OCI-LY1 (cell line): ENCODE measurements around the gene RNF125.

Experiments used
- H2AFZ ChIP-seq: fragments of 200-600 bp; sonication (generic), shearing (Covaris generic); 2 replicates; pipeline ENCODE4 v1.6.0; 2014; ENCODE audit warnings: antibody characterized with exemption, mild to moderate bottlenecking, low read length
- H3F3A ChIP-seq: fragments of 200-600 bp; sonication (generic), shearing (Covaris generic); 2 replicates; pipeline ENCODE4 v1.6.0; 2014; ENCODE audit warnings: mild to moderate bottlenecking, antibody characterized with exemption, low read length, moderate library complexity; ENCODE audit not compliant: insufficient read depth
- H3K27ac ChIP-seq: fragments of 200-600 bp; sonication (generic); 2 replicates; pipeline ENCODE4 v1.5.1; 2014; ENCODE audit warnings: low read length, mixed run types, mild to moderate bottlenecking, low read depth; ENCODE audit not compliant: poor library complexity, severe bottlenecking
- H3K27me3 ChIP-seq: fragments of 200-600 bp; sonication (generic); 2 replicates; pipeline ENCODE4 v1.6.0; 2014; ENCODE audit warnings: antibody characterized with exemption, mild to moderate bottlenecking, low read length, moderate library complexity; ENCODE audit not compliant: insufficient read depth
- H3K36me3 ChIP-seq: fragments of 200-600 bp; sonication (generic); 2 replicates; pipeline ENCODE4 v1.6.1; 2014; ENCODE audit warnings: mild to moderate bottlenecking, antibody characterized with exemption, low read length, moderate library complexity, mixed read lengths; ENCODE audit not compliant: insufficient read depth
- H3K4me1 ChIP-seq: fragments of 200-600 bp; sonication (generic); 2 replicates; pipeline ENCODE4 v1.5.1; 2014; ENCODE audit warnings: mild to moderate bottlenecking, low read length, moderate library complexity; ENCODE audit not compliant: insufficient read depth, severe bottlenecking
- H3K4me2 ChIP-seq: fragments of 200-600 bp; sonication (generic), shearing (Covaris generic); 2 replicates; pipeline ENCODE4 v1.6.1; 2014; ENCODE audit warnings: low read length
- H3K4me3 ChIP-seq: fragments of 200-600 bp; sonication (generic); 2 replicates; pipeline ENCODE4 v1.5.1; 2014; ENCODE audit warnings: low read length, low read depth, mild to moderate bottlenecking, mixed read lengths; ENCODE audit not compliant: poor library complexity, severe bottlenecking
- H3K79me2 ChIP-seq: fragments of 200-600 bp; shearing (Covaris generic); 2 replicates; pipeline ENCODE4 v1.6.1; 2016; ENCODE audit warnings: mixed run types, low read length, mixed read lengths; ENCODE audit not compliant: insufficient read depth
- H3K9ac ChIP-seq: fragments of 200-600 bp; sonication (generic), shearing (Covaris generic); 2 replicates; pipeline ENCODE4 v1.6.1; 2014; ENCODE audit warnings: mild to moderate bottlenecking, low read length, mixed read lengths
- H3K9me2 ChIP-seq: fragments of 200-600 bp; sonication (generic), shearing (Covaris generic); 2 replicates; pipeline ENCODE4 v1.6.1; 2014; ENCODE audit warnings: low read depth, mild to moderate bottlenecking, low read length, mixed read lengths
- H3K9me3 ChIP-seq: fragments of 200-600 bp; shearing (Covaris generic); 2 replicates; pipeline ENCODE4 v1.6.1; 2014; ENCODE audit warnings: low read length, mixed read lengths
- H4K20me1 ChIP-seq: fragments of 200-600 bp; sonication (generic), shearing (Covaris generic); 2 replicates; pipeline ENCODE4 v1.6.0; 2016; ENCODE audit warnings: mild to moderate bottlenecking, low read length; ENCODE audit not compliant: insufficient read depth
- EZH2 ChIP-seq: fragments of 200-600 bp; sonication (generic), shearing (Covaris generic); IDR thresholded peaks from 2 replicates; pipeline ENCODE4 v1.8.0; 2017; ENCODE audit warnings: borderline replicate concordance, mixed run types, mild to moderate bottlenecking, antibody characterized with exemption, low read length, moderate library complexity, mixed read lengths
- TF ChIP-seq, protein P1 (sequence below): fragments of 200-600 bp; sonication (generic), shearing (Covaris generic); IDR thresholded peaks from 2 replicates; pipeline ENCODE4 v1.5.1; 2017; ENCODE audit warnings: mild to moderate bottlenecking, antibody characterized with exemption, low read length, moderate library complexity, mixed read lengths

The RNF125 gene

DNA sequence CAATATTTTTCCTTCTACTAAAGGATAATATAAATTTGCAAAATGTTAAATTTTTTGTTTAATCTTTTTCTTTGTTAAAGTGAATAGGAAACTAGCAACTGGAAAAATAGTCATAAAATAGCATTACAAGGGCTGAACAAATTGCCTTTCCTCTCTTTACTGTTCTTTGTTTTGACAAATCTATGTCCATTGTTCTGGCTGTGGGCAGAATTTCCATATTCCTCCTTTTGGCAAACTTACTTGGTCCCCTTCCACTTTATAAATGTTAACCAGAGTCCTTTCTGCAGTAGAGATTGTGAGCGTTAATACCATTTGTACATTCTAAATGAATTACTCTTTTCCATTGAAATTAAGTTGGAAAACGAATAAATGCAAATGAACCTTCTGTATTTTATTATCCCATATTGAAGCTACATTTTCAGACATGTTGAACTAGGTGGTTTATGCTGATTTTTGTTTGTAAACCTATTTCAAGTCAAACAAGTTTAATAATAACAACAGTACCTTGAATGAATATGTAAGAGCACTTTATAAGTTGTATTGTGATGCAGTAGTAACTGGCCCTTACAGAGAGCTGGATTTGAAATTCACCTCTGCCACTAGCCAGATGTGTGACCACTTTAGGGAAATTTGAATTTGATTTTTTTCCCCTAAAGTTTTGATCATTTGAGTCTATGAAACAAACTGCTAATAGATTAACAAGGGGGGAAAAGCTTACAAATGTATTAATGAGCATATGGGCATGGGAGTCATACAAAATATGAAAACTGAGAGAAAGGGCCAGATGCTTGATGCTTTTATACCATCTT, 3.3 kb downstream of the RNF125 start:
- no peak overlapping the region for H3K27ac ChIP-seq
- H3K9ac ChIP-seq: no peak overlapping the region
- H3K27me3 ChIP-seq: no peaks in the 10 kb centered on the region

DNA sequence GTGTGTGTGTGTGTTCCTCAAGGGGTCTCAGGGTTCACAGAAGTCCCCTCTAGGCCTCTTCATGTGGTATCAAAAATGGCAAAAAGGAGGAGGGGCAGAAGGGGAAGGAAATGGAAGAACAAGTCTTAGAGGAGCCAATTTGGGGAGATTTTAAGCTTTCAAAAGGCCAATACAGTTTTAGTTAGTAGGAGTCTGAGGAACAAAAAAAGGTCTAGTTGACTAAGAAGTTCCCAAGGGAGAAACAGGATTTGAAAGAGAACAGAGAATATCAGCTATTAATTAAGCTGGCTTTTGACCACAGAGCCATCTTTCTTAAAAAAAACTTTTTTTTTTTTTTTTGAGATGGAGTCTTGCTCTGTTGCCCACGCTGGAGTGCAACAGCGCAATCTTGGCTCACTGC, 7.1 kb downstream of the RNF125 start:
- Histone ChIP-seq H4K20me1 (no peaks in the 10 kb centered on the region), H3K27ac (no peak overlapping the region), H3K36me3 (no peaks in the 10 kb centered on the region)

More for the DNA sequence above, 3.3 kb downstream of the RNF125 start:
- Histone ChIP-seq H3K4me2 (no peak overlapping the region), H2AFZ (no peak overlapping the region), H3K36me3 (no peaks in the 10 kb centered on the region), H3K4me3 (no peak overlapping the region), H4K20me1 (no peaks in the 10 kb centered on the region), H3F3A (no peaks in the 10 kb centered on the region), H3K79me2 (no peaks in the 10 kb centered on the region), H3K9me2 (no peaks in the 10 kb centered on the region), H3K9me3 (no peaks in the 10 kb centered on the region), H3K4me1 (no peaks in the 10 kb centered on the region)
- TF ChIP-seq EZH2: no peak
- TF ChIP-seq, protein P1, sequence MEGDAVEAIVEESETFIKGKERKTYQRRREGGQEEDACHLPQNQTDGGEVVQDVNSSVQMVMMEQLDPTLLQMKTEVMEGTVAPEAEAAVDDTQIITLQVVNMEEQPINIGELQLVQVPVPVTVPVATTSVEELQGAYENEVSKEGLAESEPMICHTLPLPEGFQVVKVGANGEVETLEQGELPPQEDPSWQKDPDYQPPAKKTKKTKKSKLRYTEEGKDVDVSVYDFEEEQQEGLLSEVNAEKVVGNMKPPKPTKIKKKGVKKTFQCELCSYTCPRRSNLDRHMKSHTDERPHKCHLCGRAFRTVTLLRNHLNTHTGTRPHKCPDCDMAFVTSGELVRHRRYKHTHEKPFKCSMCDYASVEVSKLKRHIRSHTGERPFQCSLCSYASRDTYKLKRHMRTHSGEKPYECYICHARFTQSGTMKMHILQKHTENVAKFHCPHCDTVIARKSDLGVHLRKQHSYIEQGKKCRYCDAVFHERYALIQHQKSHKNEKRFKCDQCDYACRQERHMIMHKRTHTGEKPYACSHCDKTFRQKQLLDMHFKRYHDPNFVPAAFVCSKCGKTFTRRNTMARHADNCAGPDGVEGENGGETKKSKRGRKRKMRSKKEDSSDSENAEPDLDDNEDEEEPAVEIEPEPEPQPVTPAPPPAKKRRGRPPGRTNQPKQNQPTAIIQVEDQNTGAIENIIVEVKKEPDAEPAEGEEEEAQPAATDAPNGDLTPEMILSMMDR: no peak

DNA sequence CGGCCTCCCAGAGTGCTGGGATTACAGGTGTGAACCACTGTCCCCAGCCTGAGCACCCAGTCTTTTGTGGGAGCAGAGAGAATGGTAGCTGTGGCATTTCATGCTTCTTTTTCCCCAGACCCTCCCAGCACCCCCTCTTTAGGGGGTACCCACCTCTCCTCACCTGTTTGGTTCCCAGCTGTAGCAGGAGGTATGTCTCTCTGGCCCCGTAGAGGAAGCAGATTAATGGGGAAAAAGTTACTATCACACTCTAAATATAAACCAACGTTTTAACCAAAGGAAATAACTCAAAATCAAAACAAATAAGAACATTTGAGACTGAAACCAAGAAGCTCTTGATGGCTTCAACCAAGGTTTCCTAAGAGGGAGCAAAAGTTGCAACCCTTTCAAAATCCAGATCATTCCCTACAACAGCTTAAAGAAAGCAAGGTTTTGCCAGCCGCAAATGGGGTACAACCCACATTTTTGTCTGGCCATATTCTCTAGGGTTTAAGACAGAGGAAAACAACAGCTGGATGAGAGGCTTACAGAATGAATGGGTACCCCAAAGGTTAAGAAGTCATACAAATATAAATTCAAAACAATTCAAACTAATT, 8.0 kb downstream of the RNF125 start:
- TF ChIP-seq, protein P1: no peak
- TF ChIP-seq EZH2: no peak
- Histone ChIP-seq H3K79me2 (no peaks in the 10 kb centered on the region), H2AFZ (no peak overlapping the region), H3K36me3 (no peaks in the 10 kb centered on the region), H3K27me3 (peaks cover 6% of the 10 kb centered on the region; the same call in 1 of the 2 replicates), H3K9ac (no peak overlapping the region), H4K20me1 (no peaks in the 10 kb centered on the region), H3F3A (no peaks in the 10 kb centered on the region), H3K9me3 (no peaks in the 10 kb centered on the region), H3K9me2 (no peaks in the 10 kb centered on the region), H3K4me3 (no peak overlapping the region), H3K4me1 (no peaks in the 10 kb centered on the region), H3K4me2 (no peak overlapping the region), H3K27ac (no peak overlapping the region)

More for the DNA sequence above, 7.1 kb downstream of the RNF125 start:
- Histone ChIP-seq H3K4me1 (no peaks in the 10 kb centered on the region), H3K79me2 (no peaks in the 10 kb centered on the region), H3K4me3 (no peak overlapping the region), H3K9me2 (no peaks in the 10 kb centered on the region), H3K4me2 (no peak overlapping the region), H2AFZ (no peak overlapping the region), H3F3A (no peaks in the 10 kb centered on the region), H3K27me3 (peaks cover 6% of the 10 kb centered on the region; the same call in 1 of the 2 replicates), H3K9ac (no peak overlapping the region), H3K9me3 (no peaks in the 10 kb centered on the region)
- TF ChIP-seq, protein P1: no peak
- no peak for TF ChIP-seq EZH2
